ENCODE data around the gene SSBP4. TPM values are rescaled to one million over a fixed set of nuclear protein-coding genes. Genes with fewer than 3 reads are reported as not detected.

The SSBP4 gene
- total and polyA plus RNA-seq, 9 of the 15 experiments (the other 6 are each of a cell fraction or from before 2014, with no cell fraction given) = 1.1 to 189 (median 39.0) TPM

- TF ChIP-seq BRD9 (IDR thresholded peaks at IDR 0.05; ENCODE audit: low read depth, partially characterized antibody) (no peak), NR2C2 (CRISPR knock-in tag; IDR thresholded peaks at IDR 0.05) (no peak), NR2C2 (tag; IDR thresholded peaks at IDR 0.05) (no peak), ZNF224 (CRISPR knock-in tag; IDR thresholded peaks at IDR 0.05) (no peak), HSF4 (CRISPR knock-in tag; IDR thresholded peaks at IDR 0.05; ENCODE audit: borderline replicate concordance) (no peak), RBFOX2 (IDR thresholded peaks at IDR 0.05; ENCODE audit: low read depth, low read length) (no peak), KLF16 (IDR thresholded peaks at IDR 0.05) (no peak), ZNF699 (CRISPR knock-in tag; IDR thresholded peaks at IDR 0.05; ENCODE audit: insufficient replicate concordance) (no peak), MTA3 (IDR thresholded peaks at IDR 0.05; ENCODE audit: borderline replicate concordance) (no peak), RNF219 (CRISPR knock-in tag; IDR thresholded peaks at IDR 0.05) (no peak), VEZF1 (CRISPR knock-in tag; IDR thresholded peaks at IDR 0.05) (no peak), ZBTB34 (CRISPR knock-in tag; IDR thresholded peaks at IDR 0.05) (no peak), HDAC3 (IDR thresholded peaks at IDR 0.05; ENCODE audit: borderline replicate concordance, partially characterized antibody) (no peak), FOXA3 (CRISPR knock-in tag; conservative IDR thresholded peaks at IDR 0.05 in 1 of 2, IDR thresholded peaks at IDR 0.05 in 1 of 2) (no peak), ZNF76 (CRISPR knock-in tag; IDR thresholded peaks at IDR 0.05; ENCODE audit: borderline replicate concordance) (no peak), TRIM28 (IDR thresholded peaks at IDR 0.05) (peak; percentile 77), ZNF24 (IDR thresholded peaks at IDR 0.05) (no peak), PRMT5 (CRISPR knock-in tag; IDR thresholded peaks at IDR 0.05) (no peak), TEAD1 (CRISPR knock-in tag; IDR thresholded peaks at IDR 0.05) (no peak), MBD2 (IDR thresholded peaks at IDR 0.05; ENCODE audit: borderline replicate concordance, low read depth) (no peak), ZKSCAN3 (CRISPR knock-in tag; IDR thresholded peaks at IDR 0.05) (no peak), POLR2G (IDR thresholded peaks at IDR 0.05; ENCODE audit: low read depth, low read length) (no peak)
- TF ChIP-seq, protein P1, sequence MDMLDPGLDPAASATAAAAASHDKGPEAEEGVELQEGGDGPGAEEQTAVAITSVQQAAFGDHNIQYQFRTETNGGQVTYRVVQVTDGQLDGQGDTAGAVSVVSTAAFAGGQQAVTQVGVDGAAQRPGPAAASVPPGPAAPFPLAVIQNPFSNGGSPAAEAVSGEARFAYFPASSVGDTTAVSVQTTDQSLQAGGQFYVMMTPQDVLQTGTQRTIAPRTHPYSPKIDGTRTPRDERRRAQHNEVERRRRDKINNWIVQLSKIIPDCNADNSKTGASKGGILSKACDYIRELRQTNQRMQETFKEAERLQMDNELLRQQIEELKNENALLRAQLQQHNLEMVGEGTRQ (CRISPR knock-in tag; IDR thresholded peaks at IDR 0.05) = no peak
- TF ChIP-seq, protein P2, sequence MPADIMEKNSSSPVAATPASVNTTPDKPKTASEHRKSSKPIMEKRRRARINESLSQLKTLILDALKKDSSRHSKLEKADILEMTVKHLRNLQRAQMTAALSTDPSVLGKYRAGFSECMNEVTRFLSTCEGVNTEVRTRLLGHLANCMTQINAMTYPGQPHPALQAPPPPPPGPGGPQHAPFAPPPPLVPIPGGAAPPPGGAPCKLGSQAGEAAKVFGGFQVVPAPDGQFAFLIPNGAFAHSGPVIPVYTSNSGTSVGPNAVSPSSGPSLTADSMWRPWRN (IDR thresholded peaks at IDR 0.05; ENCODE audit: low read depth) = no peak
These were observed 20.7 kb downstream of the SSBP4 start (continued) for GRCh38 chr19:18439910-18440237.

Data from K562 (cell line).